Activated CD4-positive, CD25-positive, alpha-beta regulatory T cell treated with anti-CD3 and anti-CD28 coated beads, Interleukin-2, amount 50 U/mL, for 16 hours (primary cell): Measurements from ENCODE around the gene FGF2.
"Not testable (repeated sequence)": the region's sequence is repeated elsewhere in the genome, so short reads cannot be mapped to it uniquely, and the experiment has no call there.

Experiments
- DNase-seq: peaks from one replicate; pipeline ENCODE4 v3.0.0-alpha.2; 2020; ENCODE audit warnings: low read depth, low spot score

FGF2 gene

DNA sequence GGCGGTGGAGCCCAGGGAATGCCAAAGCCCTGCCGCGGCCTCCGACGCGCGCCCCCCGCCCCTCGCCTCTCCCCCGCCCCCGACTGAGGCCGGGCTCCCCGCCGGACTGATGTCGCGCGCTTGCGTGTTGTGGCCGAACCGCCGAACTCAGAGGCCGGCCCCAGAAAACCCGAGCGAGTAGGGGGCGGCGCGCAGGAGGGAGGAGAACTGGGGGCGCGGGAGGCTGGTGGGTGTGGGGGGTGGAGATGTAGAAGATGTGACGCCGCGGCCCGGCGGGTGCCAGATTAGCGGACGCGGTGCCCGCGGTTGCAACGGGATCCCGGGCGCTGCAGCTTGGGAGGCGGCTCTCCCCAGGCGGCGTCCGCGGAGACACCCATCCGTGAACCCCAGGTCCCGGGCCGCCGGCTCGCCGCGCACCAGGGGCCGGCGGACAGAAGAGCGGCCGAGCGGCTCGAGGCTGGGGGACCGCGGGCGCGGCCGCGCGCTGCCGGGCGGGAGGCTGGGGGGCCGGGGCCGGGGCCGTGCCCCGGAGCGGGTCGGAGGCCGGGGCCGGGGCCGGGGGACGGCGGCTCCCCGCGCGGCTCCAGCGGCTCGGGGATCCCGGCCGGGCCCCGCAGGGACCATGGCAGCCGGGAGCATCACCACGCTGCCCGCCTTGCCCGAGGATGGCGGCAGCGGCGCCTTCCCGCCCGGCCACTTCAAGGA, at the start of gene FGF2:
FGF2 (plus strand) TSS at position 279 of the 705 bp plus-strand sequence; CDS start at position 623, 344 bp downstream.
- no peak for DNase-seq

DNA sequence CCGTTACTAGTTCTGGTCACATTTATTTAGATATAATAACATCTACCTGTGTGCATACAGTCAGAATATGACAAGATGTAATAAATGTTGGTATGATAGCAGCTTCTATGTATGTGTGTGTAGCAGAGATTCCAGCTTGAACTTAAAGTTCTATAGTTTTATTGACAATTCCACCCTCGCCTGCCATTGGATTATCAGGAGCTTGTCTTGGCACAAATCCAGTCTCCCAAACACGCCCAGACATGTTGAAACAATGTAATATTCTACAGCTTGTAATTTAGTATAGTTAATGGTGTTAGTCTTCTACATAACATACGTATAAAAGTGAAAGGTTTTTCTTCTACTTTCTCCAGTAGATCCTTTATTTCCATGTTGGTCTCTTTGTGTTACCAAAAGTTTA, 49.7 kb upstream of the FGF2 start:
- DNase-seq: no peak

DNA sequence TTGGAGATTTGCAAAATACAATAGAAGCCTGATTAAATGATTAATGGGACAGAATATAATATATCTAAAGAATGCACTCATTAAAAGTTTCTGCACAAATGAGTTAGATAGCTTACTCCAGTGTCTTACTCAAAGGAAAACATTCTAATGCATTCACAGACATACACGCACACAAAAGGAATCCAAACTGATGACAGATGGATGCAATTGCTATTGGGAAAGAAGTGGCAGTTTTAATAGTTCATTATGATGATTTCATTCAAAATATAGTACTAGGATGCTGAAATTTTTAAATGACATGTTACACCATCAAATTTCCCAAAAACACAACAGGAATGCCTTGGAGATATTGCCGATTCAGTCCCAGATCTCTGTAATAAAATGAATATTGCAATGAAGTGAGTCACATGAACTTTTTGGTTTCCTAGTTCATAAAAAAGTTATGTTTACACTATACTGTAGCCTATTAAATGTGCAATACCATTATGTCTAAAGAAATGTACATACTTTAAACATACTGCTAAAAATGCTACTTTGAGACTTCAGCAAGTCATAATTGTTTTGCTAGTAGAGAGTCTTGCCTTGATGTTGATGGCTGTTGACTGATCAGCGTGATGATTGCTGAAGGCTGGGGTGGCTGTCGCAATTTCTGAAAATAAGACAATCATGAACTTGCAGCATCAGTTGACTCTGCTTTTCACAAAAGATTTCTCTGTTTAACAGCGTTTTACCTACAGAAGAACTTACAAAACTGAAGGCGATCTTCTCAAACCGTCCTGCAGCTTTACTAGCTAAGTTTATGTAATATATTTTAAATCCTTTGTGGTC, 48.6 kb upstream of the FGF2 start:
- DNase-seq: no peak

DNA sequence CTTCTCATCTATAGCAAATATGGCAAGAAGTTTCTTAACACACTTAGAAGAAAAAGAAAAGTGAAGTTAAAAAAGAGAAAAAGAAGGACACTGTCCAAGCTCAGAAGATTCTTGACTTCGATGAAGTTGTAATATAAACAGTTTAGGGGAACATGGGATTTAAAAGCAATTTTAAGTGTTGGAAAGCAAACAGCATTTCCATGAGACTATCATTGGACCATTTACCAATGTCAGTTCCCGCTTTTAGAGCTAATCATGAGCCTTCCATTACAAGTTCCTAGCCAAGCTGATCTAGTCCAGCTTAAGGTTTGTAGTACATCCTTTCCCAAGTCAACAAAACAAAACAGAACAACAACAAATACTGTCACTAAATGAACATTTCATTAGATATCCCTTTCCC, 45.1 kb upstream of the FGF2 start:
- DNase-seq: no peak

DNA sequence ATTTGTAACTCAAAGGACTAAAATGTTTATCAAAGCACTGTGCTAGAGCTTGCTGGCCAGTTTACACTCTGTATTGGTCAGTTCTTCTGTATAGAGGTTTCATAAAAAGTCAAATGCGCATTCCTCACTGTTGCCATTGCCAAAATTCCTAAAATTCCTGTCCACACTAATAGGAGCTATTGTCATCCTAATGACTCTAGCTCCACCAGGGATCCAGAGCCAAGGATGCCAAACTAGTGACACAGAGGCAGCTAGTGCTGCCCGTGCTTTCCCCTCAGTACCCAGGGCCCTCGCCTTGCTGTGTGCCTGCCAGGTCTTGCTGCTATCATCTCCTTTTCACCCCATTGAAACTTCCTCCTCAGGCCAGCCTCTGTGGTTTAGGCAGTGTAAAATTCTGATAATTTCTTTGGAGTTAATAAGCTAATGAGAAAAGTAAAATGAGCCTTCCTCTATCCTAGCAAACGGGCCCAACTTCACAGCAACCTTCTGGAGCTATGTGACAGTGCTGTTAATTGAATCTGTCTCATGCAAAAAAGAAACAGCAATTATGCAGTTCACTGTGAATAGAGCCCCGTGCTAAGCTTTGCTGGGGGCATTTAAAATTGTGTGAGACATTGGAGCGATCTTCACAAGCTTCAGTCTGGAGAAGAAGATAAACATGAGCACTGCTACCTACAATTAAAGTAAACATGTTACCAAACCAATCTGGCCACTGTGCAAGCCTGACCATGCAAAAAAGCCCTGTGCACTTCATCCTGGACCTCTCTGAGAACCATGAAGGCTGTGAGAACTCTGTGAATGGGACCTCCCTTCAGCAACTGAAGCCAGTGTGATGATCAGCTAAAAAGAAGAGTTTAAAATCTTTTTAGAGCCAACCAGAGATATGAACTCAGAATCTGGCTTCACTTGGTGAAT, 43.1 kb upstream of the FGF2 start:
- DNase-seq: no peak

DNA sequence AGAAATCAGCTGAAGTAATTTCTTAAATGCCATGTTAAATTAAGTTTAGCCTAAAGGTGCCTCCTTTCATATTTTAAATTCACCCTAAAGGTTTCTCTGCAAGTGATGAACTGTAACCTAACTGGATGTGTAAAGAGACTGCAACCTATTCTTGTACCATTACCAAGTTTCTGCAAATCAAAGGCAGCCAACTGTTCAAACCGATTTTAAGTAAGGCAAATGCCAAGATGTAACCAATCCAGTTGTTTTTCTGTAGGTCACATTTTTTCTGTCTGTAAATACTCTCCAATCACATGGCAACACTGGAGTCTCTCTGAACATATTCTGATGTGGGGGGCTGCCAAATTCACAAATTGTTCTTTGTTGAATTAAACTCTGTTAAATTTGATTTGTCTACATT, 42.4 kb upstream of the FGF2 start:
- no peak for DNase-seq

DNA sequence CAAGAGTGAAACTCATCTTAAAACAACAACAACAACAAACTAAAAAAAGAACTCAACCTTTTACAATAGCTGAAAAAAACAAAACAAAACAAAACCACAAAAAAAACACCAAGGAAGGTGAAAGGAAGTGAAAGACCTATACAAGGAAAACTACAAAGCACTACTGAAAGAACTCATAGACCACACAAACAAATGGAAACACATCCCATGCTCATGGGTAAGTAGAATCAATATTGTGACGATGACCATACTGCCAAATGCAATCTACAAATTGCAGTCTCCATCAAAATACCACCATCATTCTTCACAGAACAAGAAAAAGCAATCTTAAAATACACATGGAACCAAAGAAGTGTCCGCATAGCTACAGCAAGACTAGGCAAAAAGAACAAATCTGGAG, 41.5 kb upstream of the FGF2 start:
- DNase-seq: no peak

DNA sequence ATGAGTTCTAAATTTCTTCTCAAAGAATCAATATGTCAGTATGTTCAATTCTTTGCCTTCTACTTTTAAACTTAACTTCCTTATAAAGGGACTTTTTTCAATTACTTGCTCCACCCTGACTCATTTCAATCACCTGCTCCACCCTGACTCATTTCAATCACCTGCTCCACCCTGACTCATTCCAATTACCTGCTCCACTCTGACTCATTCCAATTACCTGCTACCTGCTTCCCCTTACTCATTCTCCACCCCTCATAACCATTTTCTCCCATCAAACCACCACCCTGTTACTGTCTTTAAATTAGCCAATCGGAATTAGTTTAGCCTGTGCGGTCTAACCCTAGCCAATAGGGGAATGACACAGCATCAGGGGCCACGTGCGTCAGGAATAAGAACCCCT, 40.3 kb upstream of the FGF2 start:
- DNase-seq: not testable (repeated sequence)

DNA sequence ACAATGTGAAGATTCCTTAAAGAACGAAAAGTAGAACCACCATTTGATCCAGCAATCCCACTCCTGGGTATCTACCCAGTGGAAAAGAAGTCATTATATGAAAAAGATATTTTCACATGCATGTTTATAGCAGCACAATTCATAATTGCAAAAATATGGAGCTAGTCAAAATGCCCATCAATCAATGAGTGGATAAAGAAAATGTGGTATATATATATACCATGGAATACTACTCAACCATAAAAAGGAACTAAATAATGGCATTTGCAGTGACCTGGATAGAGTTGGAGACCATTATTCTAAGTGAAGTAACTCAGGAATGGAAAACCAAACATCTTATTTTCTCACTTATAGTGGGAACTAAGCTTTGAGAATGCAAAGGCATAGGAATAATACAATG, 39.7 kb upstream of the FGF2 start:
- not testable (repeated sequence) for DNase-seq

DNA sequence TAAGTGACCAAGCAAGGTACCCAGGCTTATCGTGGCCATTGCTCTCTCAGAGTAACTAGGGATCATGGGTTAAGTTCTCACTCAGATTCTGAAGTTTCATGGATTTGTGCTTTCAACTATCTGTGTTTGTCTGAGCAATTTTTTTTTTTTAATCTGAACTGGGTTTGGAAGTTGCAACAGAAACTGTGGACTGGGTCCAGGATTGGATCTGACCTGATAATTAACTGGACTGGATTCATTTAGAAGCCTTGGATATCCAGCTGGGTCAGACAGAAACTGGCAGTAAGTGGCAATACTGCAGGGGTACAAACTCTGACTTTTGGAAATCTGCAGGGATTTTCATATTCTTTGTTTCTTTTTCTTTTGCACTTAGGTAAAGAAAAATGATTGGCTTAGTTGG, 38.7 kb upstream of the FGF2 start:
- no peak for DNase-seq

DNA sequence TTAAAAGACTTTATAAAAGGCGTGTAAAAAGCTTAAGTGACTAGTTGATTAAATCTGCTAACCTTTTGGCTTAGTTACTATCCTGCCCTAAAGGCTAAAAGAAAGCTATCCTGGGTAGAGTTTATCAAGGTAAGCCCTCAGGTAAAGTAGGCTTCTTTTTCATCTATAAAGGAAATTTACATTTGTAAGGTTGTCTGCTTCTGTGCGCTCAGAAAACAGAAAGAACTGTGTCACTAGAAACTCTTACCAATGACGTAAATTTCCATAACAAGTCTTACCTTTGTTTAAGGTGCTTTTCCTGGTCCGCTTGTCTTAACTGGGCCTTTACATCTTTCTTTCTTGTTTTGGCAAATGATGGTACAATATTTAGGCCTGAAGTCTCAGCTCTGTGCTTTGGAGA, 37.7 kb upstream of the FGF2 start:
- no peak for DNase-seq

DNA sequence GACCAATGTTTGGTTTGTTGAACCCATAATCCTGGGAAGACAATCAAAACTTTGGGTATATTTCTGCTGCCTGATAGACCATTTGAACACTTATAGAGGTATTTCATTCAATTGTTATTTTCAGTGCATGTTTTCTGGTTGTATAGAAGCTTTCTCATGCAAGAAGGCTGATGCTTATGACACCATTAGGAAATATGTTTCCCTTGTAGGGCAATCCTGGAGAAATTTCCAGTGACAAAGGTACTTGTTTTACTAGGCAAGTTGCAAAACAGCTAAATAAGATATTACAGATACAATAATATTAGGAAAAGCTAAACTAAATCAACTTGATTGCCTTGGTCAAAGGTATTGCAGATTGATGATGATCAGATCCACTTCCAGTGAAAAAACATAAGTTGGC, 32.8 kb upstream of the FGF2 start:
- no peak for DNase-seq

DNA sequence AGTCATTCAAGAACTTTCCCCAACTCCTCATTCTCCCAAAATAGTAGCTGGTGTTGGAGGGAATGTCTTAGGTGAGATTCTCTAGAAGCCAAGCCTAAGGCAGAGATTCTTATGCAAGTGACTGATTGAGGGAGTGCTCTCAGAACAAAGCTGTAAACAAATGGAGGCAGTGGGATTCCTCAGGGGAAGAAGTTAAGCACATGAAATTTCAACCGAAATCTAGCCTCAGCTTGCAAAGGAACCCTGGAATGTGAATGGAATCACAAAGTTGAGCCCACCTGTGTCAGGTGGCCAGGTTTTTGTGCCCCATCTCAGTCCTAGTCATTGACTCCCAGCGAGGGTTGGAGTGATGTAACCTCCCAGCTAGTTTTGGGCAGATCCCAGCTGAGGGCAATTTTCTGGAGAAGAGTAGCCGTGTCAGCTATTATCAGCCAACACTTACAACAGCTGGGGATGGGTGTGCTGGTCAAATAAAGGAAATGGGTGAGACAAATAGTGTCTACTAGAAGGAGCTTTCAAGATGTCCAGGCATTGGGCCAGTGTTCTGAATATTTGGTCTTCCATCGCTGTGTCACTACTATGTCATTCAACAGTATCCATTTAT, 29.7 kb upstream of the FGF2 start:
- DNase-seq: no peak

DNA sequence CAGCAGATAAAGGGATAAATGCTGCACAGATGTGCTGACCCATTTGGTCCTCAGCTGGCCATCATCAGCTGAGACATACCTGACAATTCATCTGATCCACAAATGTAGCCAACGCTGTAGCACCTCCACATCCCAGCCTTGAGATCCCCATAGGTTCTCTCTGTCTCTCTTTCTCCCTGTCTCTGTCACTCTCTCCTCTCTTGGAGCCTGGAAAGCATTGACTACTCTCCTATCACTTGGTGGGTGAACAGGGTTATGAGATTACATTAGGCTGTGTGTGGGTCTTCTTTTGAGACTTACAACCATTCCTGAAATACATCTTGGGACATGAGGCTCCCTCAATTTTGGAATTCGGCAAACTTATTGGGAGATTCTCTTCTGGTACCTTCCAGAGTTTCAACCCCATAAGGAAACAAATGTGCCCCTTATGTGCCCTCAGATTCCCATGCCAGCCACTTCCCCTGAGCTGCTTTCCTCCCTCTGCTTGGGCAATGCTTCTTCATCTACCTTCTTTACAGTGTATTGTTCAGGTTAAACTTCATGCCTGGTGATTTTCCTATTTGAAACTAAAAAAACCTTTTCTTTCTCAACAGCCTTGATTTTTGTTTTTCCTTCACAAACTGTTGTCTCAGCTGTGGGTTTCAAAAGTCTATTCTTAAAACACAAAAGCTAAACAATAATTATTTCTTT, 29.1 kb upstream of the FGF2 start:
- DNase-seq: no peak

DNA sequence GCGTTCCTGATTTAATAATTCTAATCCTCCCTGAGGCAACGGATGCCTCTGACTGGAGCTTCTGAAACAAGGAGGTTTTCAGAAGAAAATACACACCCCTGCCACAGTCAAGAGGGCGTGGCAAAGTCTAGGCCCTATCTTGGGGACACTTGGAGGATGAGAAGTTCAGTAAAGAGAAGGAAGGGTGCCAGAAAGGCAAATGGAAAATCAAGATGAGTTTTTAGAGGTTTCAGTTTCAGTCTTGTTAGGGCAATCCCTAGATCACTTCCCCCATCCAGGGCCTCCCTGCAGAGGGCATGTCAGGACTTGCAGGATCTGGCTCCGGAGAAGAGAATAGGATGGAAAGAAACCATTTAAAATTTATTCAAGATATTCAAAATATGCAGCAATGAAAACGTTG, 28.5 kb upstream of the FGF2 start:
- DNase-seq: no peak

DNA sequence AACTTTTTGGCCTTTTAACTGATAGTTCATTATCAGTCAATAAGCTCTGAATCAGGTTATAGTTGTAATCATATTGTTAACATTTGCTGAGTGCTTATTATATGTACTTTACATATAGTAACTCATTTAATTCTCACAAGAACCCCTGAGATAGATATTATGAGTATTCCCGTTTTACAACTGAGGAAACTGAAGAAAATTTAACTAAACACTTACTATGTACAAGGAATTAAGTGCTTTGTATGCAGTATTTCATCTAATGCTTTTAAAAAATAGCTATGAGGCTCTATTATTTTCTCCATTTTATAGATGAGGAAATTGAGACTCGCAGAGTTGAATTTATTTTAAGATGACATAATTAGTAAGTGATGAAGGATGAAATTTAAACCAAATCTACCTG, 27.7 kb upstream of the FGF2 start:
- no peak for DNase-seq

DNA sequence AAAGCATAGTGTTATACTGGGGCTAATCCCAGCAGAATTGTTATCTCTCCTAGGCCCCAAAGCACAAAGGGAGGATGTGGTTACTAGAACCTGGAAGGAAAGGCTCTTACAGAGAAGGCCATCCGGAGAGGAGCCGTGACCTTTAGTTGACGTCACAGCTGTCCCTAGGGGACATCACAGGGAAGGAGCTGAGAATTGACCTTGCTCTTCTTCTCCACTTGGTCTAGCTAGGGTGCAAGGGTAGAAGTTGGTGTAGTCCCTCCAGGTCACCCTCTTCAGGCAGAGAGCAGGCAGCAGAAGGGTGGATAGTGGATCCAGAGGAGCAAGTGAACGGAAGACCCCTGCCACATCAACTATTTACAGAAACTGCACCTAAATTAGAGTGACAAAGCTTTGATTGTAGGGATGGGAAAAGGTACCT, 22.8 kb upstream of the FGF2 start:
- no peak for DNase-seq

DNA sequence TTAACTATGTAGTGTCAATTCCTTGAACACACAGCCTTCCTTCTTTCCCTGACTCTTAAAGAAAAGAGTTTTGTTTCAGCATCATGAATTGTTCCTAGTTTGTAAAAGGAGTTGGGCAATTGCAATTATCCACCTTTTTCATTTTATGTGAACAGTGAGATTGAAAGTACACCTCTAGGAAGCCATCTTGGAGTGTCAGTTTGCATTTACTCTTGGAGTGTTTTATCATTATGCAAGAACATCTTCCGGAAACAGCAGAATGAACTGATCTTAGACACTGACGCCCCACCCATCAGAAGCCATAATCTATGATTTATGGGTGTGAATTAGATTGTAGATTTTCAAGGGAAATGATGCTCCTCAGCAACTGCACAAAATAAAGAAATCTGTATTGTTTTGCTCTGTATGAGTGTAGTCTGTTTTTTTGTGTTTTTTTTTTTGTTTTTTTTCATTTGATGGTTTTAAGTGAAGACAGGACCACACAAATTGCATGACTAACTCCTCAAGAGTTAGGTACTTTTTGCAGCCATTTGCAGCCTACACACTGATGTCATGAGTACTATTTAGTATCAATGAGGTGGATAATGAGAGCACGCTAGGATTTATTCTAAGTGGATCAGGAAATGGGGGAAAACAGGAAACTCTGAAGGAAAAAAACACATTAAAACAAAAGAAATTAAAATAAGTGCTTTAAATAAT, 19.5 kb upstream of the FGF2 start:
- DNase-seq: no peak

DNA sequence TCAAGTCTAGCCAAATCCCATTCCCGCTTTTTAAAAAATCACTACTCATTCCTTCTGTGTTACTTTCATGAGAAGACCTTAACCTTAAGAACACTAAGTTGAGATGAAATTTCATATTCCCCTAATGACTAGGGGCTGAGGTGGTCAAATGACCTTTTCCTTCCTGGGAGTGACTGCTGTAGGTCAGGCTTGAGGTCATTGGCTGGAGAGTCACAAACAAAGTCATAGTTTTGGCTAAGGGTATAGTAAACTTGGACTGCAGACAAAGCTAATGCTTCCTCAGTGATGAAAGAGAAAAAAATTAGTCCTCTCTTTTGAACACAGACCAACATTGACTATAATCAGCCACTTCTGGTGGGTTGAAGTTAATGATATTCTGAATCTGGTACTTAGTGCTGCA, 16.0 kb upstream of the FGF2 start:
- DNase-seq: no peak

DNA sequence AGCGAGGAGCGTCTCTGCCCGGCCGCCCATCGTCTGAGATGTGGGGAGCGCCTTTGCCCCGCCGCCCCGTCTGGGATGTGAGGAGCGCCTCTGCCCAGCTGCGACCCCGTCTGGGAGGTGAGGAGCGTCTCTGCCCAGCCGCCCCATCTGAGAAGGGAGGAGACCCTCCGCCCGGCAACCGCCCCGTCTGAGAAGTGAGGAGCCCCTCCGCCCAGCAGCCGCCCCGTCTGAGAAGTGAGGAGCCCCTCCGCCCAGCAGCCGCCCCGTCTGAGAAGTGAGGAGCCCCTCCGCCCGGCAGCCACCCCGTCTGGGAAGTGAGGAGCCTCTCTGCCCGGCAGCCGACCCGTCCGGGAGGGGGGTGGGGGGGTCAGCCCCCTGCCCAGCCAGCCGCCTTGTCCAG, 14.8 kb upstream of the FGF2 start:
- not testable (repeated sequence) for DNase-seq

DNA sequence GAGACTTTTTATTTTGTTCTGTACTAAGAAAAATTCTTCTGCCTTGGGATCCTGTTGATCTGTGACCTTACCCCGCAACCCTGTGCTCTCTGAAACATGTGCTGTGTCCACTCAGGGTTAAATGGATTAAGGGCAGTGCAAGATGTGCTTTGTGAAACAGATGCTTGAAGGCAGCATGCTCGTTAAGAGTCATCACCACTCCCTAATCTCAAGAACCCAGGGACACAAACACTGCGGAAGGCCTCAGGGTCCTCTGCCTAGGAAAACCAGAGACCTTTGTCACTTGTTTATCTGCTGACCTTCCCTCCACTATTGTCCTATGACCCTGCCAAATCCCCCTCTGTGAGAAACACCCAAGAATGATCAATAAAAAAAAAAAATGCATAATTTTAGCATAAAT, 13.8 kb upstream of the FGF2 start:
- not testable (repeated sequence) for DNase-seq
